Endothelial cell of umbilical vein (primary cell): ENCODE results near the gene SGTA. TPM values are rescaled to one million over a fixed set of nuclear protein-coding genes. Genes with fewer than 3 reads are reported as not detected.

Experiments
- BruUV-seq: library from RNA; stranded (reverse); fragments of 400-500 nt; replicated peaks from 2 replicates; lab custom pipeline; 2021; lab: Mats Ljungman, UMichigan
- CTCF ChIA-PET: fragments of 300-600, 350-600 bp; sonication (Branson Sonifier 250); formaldehyde crosslinking; loops from one replicate; lab custom pipeline; 2021; ENCODE audit warnings: antibody characterized with exemption, inconsistent platforms; lab: Charles Lee
- POLR2A ChIA-PET: fragments of 300-600, 350-600 bp; sonication (Branson Sonifier 250); formaldehyde crosslinking; loops from one replicate; lab custom pipeline; 2021; ENCODE audit warnings: antibody characterized with exemption, inconsistent platforms; lab: Charles Lee
- DNase-seq: peaks from one replicate; pipeline ENCODE4 v3.0.0-alpha.2; 2011; ENCODE audit warnings: low read depth, low spot score
- FAIRE-seq: peaks from 2 replicates; lab custom pipeline; 2011; peaks lifted over from hg19 to GRCh38; lab: Jason Lieb, UNC
- H2AFZ ChIP-seq: 2 replicates; pipeline ENCODE4 v1.6.0; 2012; ENCODE audit warnings: low read depth, low read length, control low read depth, inconsistent platforms
- H3K27ac ChIP-seq: 2 replicates; pipeline ENCODE4 v1.5.1; 2011; ENCODE audit warnings: low read depth, mild to moderate bottlenecking, control low read depth, low read length, moderate library complexity; ENCODE audit not compliant: insufficient read depth
- H3K27me3 ChIP-seq, 2 experiments: 2 replicates each; pipeline versions ENCODE4 v1.6.0 to v1.6.1; 2011; ENCODE audit warnings: low read length in 2 of 2, mixed read lengths in 1 of 2; ENCODE audit not compliant: control insufficient read depth in 2 of 2, insufficient read depth in 2 of 2
- H3K36me3 ChIP-seq, 2 experiments: 2 replicates in 1 of 2; 3 replicates in 1 of 2; pipeline ENCODE4 v1.5.1; 2011; ENCODE audit warnings: low read length in 2 of 2, mild to moderate bottlenecking in 1 of 2, moderate library complexity in 1 of 2; ENCODE audit not compliant: control insufficient read depth in 2 of 2, insufficient read depth in 2 of 2; ENCODE audit errors: extremely low read depth in 1 of 2
- H3K4me1 ChIP-seq: 3 replicates; pipeline ENCODE4 v1.5.1; 2011; ENCODE audit warnings: mild to moderate bottlenecking, low read length; ENCODE audit not compliant: control insufficient read depth, insufficient read depth; ENCODE audit errors: extremely low read depth
- H3K4me2 ChIP-seq: 2 replicates; pipeline ENCODE4 v1.6.1; 2011; ENCODE audit warnings: low read length, control low read depth, mixed read lengths; ENCODE audit not compliant: insufficient read depth
- H3K4me3 ChIP-seq, 3 experiments: fragments of 200-600 bp in 1 of 3; sonication (generic), shearing (Covaris generic) in 1 of 3; replicated peaks in 1 of 3; 2 replicates each; pipeline ENCODE4 v1.5.1; 2011 to 2016; ENCODE audit warnings: control low read depth in 3 of 3, low read length in 3 of 3, mild to moderate bottlenecking in 2 of 3, inconsistent platforms in 1 of 3, low read depth in 1 of 3, moderate library complexity in 1 of 3; ENCODE audit not compliant: insufficient read depth in 1 of 3
- H3K79me2 ChIP-seq: 2 replicates; pipeline ENCODE4 v1.6.0; 2012; ENCODE audit warnings: low read length, inconsistent platforms; ENCODE audit not compliant: control insufficient read depth, insufficient read depth
- H3K9ac ChIP-seq: replicated peaks from 2 replicates; pipeline ENCODE3; 2011; ENCODE audit warnings: low read length, control low read depth; ENCODE audit not compliant: insufficient read depth; ENCODE audit errors: extremely low read depth
- H3K9me1 ChIP-seq: replicated peaks from 3 replicates; pipeline ENCODE4 v1.6.0; 2011; ENCODE audit warnings: mild to moderate bottlenecking, low read length; ENCODE audit not compliant: control insufficient read depth, insufficient read depth; ENCODE audit errors: extremely low read depth
- H3K9me3 ChIP-seq: replicated peaks from 2 replicates; pipeline ENCODE4 v1.5.1; 2012; ENCODE audit warnings: low read length, inconsistent platforms; ENCODE audit not compliant: control insufficient read depth, insufficient read depth
- H4K20me1 ChIP-seq: replicated peaks from 2 replicates; pipeline ENCODE3; 2011; ENCODE audit warnings: mild to moderate bottlenecking, low read length; ENCODE audit not compliant: control insufficient read depth, insufficient read depth; ENCODE audit errors: extremely low read depth
- EZH2 ChIP-seq: IDR thresholded peaks from 2 replicates; pipeline ENCODE4 v1.6.1; 2012; ENCODE audit warnings: borderline replicate concordance, low read depth, mild to moderate bottlenecking, moderate library complexity, low read length, inconsistent platforms; ENCODE audit not compliant: severe bottlenecking
- FOS ChIP-seq: IDR thresholded peaks from 2 replicates; pipeline ENCODE4 v1.6.1; 2011; ENCODE audit warnings: mild to moderate bottlenecking, low read length, moderate library complexity, borderline replicate concordance; ENCODE audit not compliant: insufficient read depth
- GATA2 ChIP-seq: IDR thresholded peaks from 2 replicates; pipeline ENCODE4 v1.7.0; 2011; ENCODE audit warnings: low read depth, mild to moderate bottlenecking, moderate library complexity, mixed read lengths, low read length; ENCODE audit not compliant: insufficient read length, insufficient read depth
- JUN ChIP-seq: IDR thresholded peaks from 2 replicates; pipeline ENCODE4 v1.6.1; 2011; ENCODE audit warnings: borderline replicate concordance, low read depth; ENCODE audit not compliant: insufficient read length, insufficient read depth
- MYC ChIP-seq: IDR thresholded peaks from one replicate; pipeline ENCODE4 v1.6.1; 2011; ENCODE audit warnings: mild to moderate bottlenecking, low read depth, low read length
- POLR2A ChIP-seq: IDR thresholded peaks from 2 replicates; pipeline ENCODE4 v1.6.1; 2012; ENCODE audit warnings: low read depth, mild to moderate bottlenecking, control low read depth, low read length
- POLR2AphosphoS5 ChIP-seq: IDR thresholded peaks from 2 replicates; pipeline ENCODE4 v1.6.1; 2012; ENCODE audit warnings: low read depth, mild to moderate bottlenecking, control low read depth, low read length, moderate library complexity; ENCODE audit not compliant: insufficient read depth
- dilution Hi-C: fragments of 300-500 bp; cut with MboI; formaldehyde crosslinking; loops from one replicate; pipeline ENCODE4 v1.15.0; 2019; ENCODE audit warnings: low sequenced_read_pairs; ENCODE audit not compliant: extremely low pct_ligation_motif_present
- intact Hi-C: fragments of 100-400 bp; cut with micrococcal nuclease; formaldehyde crosslinking; loops from one replicate; pipeline ENCODE4 v1.10.0; 2022
- polyA plus RNA-seq, 4 experiments: library from polyadenylated mRNA; depleted of rRNA in 3 of 4; stranded (reverse) in 3 of 4; unstranded in 1 of 4; fragments of >200 nt; gene quantifications; 2 replicates each; pipeline versions ENCODE4 v1.2.1 to v1.2.3, GENCODE V29; 2011 to 2012; ENCODE audit warnings: missing spikeins in 1 of 4
- total RNA-seq: library from RNA; stranded (reverse); gene quantifications from 2 replicates; pipeline ENCODE4 v1.2.3, GENCODE V29; 2021
- TF ChIP-seq, protein P1 (sequence below): IDR thresholded peaks from 2 replicates; pipeline ENCODE4 v1.6.1; 2011; ENCODE audit not compliant: insufficient read depth, insufficient read length
- TF ChIP-seq, protein P2 (sequence below), 2 donors: IDR thresholded peaks; 1 replicate in 1 of 2; 2 replicates in 1 of 2; pipeline ENCODE4 v1.5.1; 2011; ENCODE audit warnings: low read length in 2 of 2, mild to moderate bottlenecking in 2 of 2, moderate library complexity in 2 of 2, control low read depth in 1 of 2, inconsistent platforms in 1 of 2, low read depth in 1 of 2; ENCODE audit not compliant: insufficient read depth in 1 of 2; ENCODE audit errors: extremely low read depth in 1 of 2

The SGTA gene
- total and polyA plus RNA-seq, 2 donors (not counting 3 experiments of a cell fraction or from before 2014, with no cell fraction given), result 76.5 to 119 TPM

DNA sequence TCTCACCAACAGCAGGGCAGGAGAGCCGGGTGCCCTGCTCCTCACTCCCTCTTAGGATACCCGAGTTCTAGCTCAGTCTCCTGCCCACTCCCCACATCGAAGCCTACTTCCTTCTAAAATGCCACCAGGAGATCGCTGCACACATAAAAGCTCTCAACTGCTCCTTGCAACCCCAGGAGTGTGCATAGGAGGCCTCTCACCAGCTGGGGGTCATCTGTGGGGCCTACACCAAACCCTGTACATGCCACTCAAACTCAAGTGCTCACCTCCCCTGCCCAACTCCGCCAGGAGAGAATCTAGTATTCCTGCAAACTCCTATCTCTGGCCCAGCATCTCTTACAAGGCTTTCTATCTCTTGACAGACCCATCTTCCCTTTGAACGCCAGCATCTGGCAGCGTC is 2.8 kb downstream of the SGTA start:
- H3K9ac ChIP-seq, result no peak overlapping the region
- H3K79me2 ChIP-seq, result peaks cover 78% of the 10 kb centered on the region
- no peaks in the 10 kb centered on the region for H4K20me1 ChIP-seq
- no peaks in the 10 kb centered on the region for H3K27me3 ChIP-seq
- H3K4me3 ChIP-seq, result no peak overlapping the region
- peaks cover 17% of the 10 kb centered on the region for H3K4me1 ChIP-seq
- FAIRE-seq, result no peak
- H3K27ac ChIP-seq, result no peak overlapping the region
- no TSS peak for BruUV-seq
- H3K4me2 ChIP-seq, result no peak overlapping the region
- ChIA-PET POLR2A (no interaction called here), CTCF (no interaction called here)
- no peaks in the 10 kb centered on the region for H3K36me3 ChIP-seq
- DNase-seq, result no peak
- H2AFZ ChIP-seq, result no peak overlapping the region
- dilution Hi-C loops, result no loop called here
- H3K9me1 ChIP-seq, result no peaks in the 10 kb centered on the region
- intact Hi-C loops, result no loop called here
- TF ChIP-seq, protein P1, sequence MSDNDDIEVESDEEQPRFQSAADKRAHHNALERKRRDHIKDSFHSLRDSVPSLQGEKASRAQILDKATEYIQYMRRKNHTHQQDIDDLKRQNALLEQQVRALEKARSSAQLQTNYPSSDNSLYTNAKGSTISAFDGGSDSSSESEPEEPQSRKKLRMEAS, result no peak
- TF ChIP-seq, protein P2, sequence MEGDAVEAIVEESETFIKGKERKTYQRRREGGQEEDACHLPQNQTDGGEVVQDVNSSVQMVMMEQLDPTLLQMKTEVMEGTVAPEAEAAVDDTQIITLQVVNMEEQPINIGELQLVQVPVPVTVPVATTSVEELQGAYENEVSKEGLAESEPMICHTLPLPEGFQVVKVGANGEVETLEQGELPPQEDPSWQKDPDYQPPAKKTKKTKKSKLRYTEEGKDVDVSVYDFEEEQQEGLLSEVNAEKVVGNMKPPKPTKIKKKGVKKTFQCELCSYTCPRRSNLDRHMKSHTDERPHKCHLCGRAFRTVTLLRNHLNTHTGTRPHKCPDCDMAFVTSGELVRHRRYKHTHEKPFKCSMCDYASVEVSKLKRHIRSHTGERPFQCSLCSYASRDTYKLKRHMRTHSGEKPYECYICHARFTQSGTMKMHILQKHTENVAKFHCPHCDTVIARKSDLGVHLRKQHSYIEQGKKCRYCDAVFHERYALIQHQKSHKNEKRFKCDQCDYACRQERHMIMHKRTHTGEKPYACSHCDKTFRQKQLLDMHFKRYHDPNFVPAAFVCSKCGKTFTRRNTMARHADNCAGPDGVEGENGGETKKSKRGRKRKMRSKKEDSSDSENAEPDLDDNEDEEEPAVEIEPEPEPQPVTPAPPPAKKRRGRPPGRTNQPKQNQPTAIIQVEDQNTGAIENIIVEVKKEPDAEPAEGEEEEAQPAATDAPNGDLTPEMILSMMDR (IDR thresholded peaks at IDR 0.05; ENCODE audit: extremely low read depth in 1 of 2, insufficient read depth in 1 of 2, low read depth in 1 of 2, low read length in 2 of 2), result no peak
- TF ChIP-seq POLR2A (no peak), MYC (no peak), FOS (no peak), POLR2AphosphoS5 (no peak), EZH2 (no peak), JUN (no peak), GATA2 (no peak)
- no peaks in the 10 kb centered on the region for H3K9me3 ChIP-seq
